NCI-H446 (cell line): ENCODE measurements around the gene MYO1G.
"Not testable (repeated sequence)": the region's sequence is repeated elsewhere in the genome, so short reads cannot be mapped to it uniquely, and the experiment has no call there.

Experiments
- DNase-seq, 2 experiments: peaks; one replicate each; lab custom pipeline; 2025; lab: John Stamatoyannopoulos, UW

MYO1G gene

GRCh38 chr7:44999245-45000092 lies 20.7 kb upstream of the MYO1G start:
- DNase-seq: peak; percentile 99 to 100

DNA sequence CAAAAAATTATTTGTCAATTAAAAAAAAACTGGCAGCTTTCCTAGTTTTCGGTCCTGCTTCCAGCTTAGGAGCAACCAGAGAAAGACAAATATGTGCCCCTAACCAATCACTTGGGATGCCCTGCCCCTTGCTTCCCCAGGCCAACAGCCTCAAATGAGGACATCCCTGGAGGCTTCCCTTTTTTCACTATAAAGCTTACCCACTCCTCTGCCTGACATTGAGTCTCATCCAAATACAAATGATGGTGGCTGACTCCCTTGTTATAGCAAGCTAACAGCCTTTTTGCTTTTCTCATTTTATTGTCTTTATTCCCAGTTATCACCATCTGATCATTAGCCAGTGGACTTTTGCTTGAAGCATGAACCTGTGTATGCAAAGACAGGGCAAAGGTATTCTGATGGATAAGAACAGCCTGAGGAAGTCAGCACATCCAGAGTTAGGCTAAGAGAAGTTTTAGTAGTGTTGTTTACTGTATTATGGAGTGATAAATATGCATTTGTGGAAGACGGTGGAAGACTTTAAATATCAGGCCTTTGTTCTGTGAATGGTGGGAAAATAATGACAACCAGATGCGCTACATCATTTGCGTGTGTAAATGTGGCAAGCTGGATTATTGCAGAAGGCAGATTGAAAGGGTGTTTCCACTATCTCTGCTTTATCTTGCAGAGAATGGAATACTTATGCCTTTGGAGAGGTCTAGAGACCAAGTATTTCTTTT lies 19.5 kb upstream of the MYO1G start:
- DNase-seq: no peak

DNA sequence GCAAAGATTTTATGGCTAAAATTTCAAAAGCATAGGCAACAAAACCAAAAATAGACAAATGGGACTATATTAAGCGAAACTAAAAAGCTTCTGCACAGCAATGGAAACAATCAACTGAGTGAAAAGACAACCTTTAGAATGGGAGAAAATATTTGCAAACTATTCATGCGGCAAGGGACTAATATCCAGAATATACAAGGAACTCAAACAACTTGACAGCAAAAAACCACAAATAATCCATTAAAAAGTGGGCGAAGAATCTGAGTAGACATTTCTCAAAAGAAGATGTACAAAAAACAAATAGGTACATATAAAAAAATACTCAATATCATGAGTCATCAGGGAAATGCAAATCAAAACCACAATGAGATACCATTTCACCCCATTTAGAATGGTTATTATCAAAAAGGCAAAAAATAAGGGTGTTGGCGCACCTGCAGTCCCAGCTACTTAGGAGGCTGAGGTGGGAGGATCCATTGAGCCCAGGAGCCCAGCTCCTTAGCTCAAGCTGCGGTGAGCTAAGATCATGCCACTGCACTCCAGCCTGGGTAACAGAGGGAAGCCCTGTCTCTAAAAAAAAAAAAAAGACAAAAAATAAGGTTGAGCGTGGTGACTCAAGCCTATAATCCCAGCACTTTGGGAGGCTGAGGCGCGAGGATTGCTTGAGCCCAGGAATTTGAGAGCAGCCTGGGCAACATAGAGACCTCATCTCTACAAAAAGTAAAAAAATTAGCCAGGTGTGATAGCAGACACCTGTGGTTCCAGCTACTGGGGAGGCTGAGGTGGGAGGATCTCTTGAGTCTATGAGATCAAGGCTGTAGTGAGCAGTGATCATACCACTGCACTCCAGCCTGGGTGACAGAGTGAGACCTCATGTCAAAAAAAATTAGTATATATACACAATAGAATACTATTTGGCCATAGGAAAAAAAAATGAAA lies 17.0 kb upstream of the MYO1G start:
- DNase-seq: no peak

- no peak for DNase-seq
These were observed 16.2 kb upstream of the MYO1G start for GRCh38 chr7:44994877-44995554.

- DNase-seq: not testable (repeated sequence)
These were observed 13.4 kb upstream of the MYO1G start for GRCh38 chr7:44992004-44992795.

DNA sequence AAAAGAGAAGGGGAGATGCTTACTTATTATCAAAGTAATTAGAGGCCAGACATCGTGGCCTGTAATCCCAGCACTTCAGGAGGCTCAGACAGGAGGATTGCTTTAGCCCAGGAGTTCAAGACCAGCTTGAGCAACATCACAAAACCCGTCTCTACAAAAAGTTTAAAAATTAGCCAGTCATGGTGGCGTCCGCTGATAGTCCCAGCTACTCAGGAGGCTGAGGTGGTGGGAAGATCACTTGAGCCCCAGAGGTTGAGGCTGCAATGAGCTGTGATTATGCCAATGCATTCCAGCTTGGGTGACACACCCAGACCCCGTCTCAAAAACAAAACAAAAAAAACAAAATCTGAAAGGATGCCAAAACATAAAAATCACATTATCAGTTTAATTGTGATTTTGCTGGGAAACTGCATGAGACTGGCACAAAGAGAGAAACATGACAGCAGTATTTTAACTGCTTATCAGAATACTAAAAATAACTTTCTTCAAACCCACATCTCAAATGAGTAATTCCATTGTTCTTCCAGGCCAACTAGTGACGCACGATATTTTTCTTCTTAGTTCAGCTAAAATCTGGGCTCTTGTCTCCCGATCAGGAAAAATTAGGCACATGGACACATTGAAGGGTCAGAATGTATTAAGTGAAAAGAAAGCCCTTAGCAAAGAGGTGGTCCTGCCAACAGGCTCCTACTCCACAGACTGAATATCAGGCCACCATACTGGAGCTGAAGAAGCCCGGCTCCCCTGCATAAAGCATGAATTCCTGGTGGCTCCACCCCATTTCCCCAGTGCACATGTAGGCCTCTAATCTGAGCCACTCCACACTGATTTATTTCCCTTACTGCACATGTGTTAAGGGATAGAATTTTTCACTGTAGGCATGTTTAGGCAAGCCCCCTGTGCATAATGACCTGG lies 11.6 kb upstream of the MYO1G start:
- no peak for DNase-seq

DNA sequence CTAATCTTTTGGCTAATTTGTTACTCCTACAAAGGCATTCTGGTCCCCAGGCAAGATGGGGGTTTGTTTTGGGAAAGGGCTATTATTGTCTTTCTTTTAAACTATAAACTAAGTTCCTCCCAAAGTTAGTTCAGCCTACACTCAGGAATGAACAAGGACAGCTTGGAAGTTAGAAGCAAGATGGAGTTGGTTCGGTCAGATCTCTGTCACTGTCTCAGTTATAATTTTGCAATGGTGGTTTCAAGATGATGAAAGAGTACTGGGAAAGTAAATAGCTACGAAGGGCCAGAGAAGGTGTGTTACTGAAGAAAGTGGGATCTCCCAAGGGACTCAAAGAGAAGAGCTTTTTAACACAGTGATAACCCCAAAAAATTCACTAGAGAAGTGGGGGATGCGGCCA lies 10.3 kb upstream of the MYO1G start:
- DNase-seq: no peak

DNA sequence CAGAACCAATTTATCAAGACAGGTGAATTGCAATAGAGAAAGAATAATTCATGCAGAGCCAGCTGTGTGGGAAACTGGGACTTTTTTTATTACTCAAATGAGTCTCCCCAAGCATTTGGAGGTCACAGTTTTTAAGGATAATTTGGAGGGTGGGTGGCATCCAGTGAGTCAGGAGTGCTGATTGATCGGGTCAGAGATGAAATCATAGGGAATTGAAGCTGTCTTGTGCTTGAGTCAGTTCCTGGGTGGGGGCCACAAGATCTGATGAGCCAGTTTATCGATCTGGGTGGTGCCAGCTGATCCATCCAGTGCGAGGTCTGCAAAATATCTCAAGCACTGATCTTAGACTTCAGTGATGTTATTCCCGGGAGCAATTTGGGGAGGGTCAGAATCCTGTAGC lies 9.9 kb upstream of the MYO1G start:
- DNase-seq: no peak

DNA sequence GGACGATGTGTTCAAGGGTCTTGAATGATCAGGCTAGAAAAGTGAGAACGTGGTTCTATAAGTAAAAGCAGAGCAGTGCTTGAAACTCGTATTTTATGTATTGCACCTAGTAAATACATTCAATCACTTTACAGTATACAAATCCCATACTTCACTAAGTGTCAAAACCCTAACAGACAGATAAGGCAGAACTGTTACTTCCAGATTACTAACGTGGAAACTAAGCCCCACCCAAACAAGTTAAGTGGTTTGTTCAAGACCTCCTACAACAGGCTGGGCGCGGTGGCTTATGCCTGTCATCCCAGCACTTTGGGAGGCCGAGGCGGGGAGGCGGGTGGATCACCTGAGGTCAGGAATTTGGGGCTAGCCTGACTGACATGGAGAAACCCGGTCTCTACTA lies 9.2 kb upstream of the MYO1G start:
- DNase-seq: no peak

- no peak for DNase-seq
These were observed 8.6 kb upstream of the MYO1G start for GRCh38 chr7:44987457-44987856.

DNA sequence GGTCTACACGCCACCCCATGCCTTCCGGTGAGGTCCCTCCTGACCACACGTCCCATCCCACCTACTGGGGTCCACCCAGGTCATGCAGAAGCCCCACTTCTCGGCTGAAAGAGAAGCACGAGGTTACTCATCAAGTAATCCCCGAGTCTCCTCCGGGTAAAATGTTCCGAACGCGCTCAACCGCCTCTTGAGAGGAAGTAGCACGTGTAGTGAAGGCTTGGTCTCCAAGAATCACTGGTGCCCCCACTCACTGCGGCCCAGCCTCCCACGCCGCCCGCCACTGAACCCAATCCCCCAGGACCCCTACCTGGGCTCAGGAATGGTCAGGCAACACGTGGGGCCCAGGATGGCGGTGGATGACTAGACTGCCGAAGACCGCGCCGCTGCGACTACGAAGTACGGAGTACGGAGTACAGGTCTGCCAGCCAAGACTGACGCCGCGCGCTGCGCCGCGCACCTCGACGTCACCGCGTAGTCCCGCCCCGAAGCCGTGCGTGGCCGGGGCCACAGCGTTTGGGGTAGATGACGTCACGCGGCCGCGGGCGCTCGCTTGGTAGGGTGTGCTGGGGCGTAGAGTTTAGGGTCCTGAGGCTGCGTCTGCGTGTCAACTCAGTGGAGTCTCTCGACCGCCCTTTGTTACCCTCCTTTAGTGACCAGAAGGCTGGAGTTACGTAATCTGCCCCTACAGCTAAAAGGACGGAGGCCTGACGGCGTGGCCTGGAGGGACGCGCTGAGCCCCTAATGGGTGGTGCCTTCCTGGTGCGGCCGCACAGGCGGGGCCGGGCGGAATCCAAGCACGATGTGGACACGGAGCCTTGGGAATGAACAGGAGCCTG lies 7.6 kb upstream of the MYO1G start:
- DNase-seq: peak; percentile 94 to 98

GRCh38 chr7:44985900-44986217 lies 7.0 kb upstream of the MYO1G start:
- no peak for DNase-seq

GRCh38 chr7:44985033-44985695 lies 6.3 kb upstream of the MYO1G start:
- DNase-seq: no peak

GRCh38 chr7:44984478-44984758 lies 5.6 kb upstream of the MYO1G start:
- DNase-seq: no peak

DNA sequence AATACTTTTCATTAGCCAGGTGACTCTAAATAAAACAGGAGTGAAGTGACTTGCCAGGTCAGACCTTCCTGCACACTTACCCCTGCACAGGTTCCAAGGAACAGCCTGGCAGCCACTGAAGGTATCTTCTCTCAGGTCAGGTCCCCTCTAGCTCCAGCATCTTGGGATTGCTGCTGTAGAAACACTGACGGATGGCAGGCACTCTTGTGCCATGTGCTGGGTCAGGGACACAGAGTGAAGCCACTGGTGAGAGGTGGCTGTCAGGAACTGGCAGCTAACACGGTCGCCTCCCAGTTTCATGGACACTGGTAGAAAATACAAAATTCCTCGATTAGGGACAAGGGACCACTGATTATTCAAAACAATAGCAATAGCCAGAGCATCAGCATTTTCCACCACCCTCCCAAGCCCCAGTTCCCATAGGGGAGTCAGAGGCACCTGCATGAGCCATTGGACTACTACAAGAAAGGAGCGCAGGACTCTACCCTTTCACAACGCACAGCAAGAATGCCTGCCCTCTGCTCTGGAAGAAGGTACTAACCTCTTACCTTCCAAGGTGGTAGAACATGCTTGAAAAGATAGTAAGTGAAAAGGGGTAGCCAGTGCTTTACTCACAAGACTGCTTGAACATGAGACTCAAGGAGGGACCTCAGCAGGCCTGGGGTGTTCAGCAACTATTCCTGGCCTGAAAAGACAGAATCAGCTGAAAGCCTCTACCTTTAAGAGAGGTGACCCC lies 5.1 kb upstream of the MYO1G start:
- DNase-seq: no peak

GRCh38 chr7:44982970-44983369 lies 4.2 kb upstream of the MYO1G start:
- no peak for DNase-seq

- no peak for DNase-seq
These were observed 3.7 kb upstream of the MYO1G start for GRCh38 chr7:44982535-44982923.

DNA sequence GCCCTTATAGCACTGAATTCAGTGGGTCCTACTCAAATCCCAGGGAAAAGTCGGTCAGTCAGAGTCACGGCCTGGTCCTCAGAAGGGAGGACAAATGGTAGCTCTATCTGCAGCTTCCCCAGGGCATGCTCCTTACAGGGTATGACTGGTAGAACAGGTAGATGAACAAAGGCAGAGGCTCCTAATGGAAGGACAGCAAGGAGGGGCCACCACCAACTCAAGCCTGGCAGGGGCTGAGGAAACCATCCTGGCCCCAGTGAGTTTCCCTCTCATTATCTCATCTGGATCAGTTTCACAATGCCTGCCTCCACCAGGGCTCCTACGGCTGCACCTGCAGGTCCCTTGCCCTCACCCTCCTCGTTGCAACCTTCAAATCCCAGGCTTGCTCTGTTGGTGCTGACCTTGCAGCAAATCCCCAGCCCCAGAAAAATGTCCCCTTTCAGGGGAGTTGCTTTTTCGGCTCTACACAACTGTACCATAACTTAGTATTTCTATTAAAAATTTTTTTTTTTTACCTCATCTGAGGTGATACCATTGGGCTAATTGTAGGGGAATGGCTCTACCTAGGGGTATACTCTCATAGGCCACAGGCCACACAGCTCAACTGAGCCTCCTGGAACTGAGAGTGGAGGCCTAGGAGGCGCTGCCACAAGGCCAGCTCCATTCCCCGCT lies 2.4 kb upstream of the MYO1G start:
- no peak for DNase-seq
